ENCODE results near the gene CCDC15.

Gene CCDC15

GRCh38 chr11:125061281-125061680 lies 107.3 kb downstream of the CCDC15 start:
- Histone ChIP-seq H3K36me3 (ENCODE audit: insufficient read depth, low read length) (no peaks in the 10 kb centered on the region), H3K4me3 (ENCODE audit: low read depth, low read length, poor library complexity, severe bottlenecking) (no peak overlapping the region), H3K4me2 (ENCODE audit: low read length) (no peak overlapping the region), H3F3A (ENCODE audit: insufficient read depth, low read length) (no peaks in the 10 kb centered on the region), H3K4me1 (ENCODE audit: insufficient read depth, low read length, severe bottlenecking) (no peaks in the 10 kb centered on the region), H3K79me2 (ENCODE audit: insufficient read depth, low read length) (no peaks in the 10 kb centered on the region), H4K20me1 (ENCODE audit: insufficient read depth, low read length) (no peaks in the 10 kb centered on the region), H3K27me3 (ENCODE audit: insufficient read depth, low read length) (0 out of 2 replicates have a peak, but pooled peaks cover 4% of the 10 kb centered on the region), H2AFZ (ENCODE audit: low read length) (no peak overlapping the region), H3K27ac (ENCODE audit: low read depth, low read length, poor library complexity, severe bottlenecking) (no peak overlapping the region), H3K9me3 (ENCODE audit: low read length) (no peaks in the 10 kb centered on the region), H3K9me2 (ENCODE audit: low read depth, low read length) (no peaks in the 10 kb centered on the region), H3K9ac (ENCODE audit: low read length) (no peak overlapping the region)
- TF ChIP-seq CTCF (IDR thresholded peaks at IDR 0.05; ENCODE audit: low read length): no peak
- no peak for TF ChIP-seq EZH2 (IDR thresholded peaks at IDR 0.05; ENCODE audit: borderline replicate concordance, low read length)

GRCh38 chr11:125062218-125062930 lies 108.4 kb downstream of the CCDC15 start:
- no peak overlapping the region for H2AFZ ChIP-seq (ENCODE audit: low read length)
- H3K9me3 ChIP-seq (ENCODE audit: low read length): no peaks in the 10 kb centered on the region
- H3K4me2 ChIP-seq (ENCODE audit: low read length): peak overlapping the region; percentile 33; the same call in 1 of the 2 replicates
- no peak overlapping the region for H3K27ac ChIP-seq (ENCODE audit: low read depth, low read length, poor library complexity, severe bottlenecking)
- no peaks in the 10 kb centered on the region for H3K36me3 ChIP-seq (ENCODE audit: insufficient read depth, low read length)
- H3K4me3 ChIP-seq (ENCODE audit: low read depth, low read length, poor library complexity, severe bottlenecking): peak overlapping the region; percentile 12
- no peaks in the 10 kb centered on the region for H3K9me2 ChIP-seq (ENCODE audit: low read depth, low read length)
- TF ChIP-seq EZH2 (IDR thresholded peaks at IDR 0.05; ENCODE audit: borderline replicate concordance, low read length) (no peak), CTCF (IDR thresholded peaks at IDR 0.05; ENCODE audit: low read length) (no peak)
- H3F3A ChIP-seq (ENCODE audit: insufficient read depth, low read length): no peaks in the 10 kb centered on the region
- H3K27me3 ChIP-seq (ENCODE audit: insufficient read depth, low read length): 0 out of 2 replicates have a peak, but pooled peaks cover 4% of the 10 kb centered on the region
- H3K4me1 ChIP-seq (ENCODE audit: insufficient read depth, low read length, severe bottlenecking): no peaks in the 10 kb centered on the region
- no peaks in the 10 kb centered on the region for H4K20me1 ChIP-seq (ENCODE audit: insufficient read depth, low read length)
- no peak overlapping the region for H3K9ac ChIP-seq (ENCODE audit: low read length)
- no peaks in the 10 kb centered on the region for H3K79me2 ChIP-seq (ENCODE audit: insufficient read depth, low read length)

- Histone ChIP-seq H3K9ac (ENCODE audit: low read length) (no peak within 1 kb of the TSS), H3K36me3 (ENCODE audit: insufficient read depth, low read length) (no peaks in the 10 kb centered on the region), H3K4me2 (ENCODE audit: low read length) (peak within 1 kb of the TSS; percentile 33), H3K4me3 (ENCODE audit: low read depth, low read length, poor library complexity, severe bottlenecking) (peak within 1 kb of the TSS; percentile 12), H3K4me1 (ENCODE audit: insufficient read depth, low read length, severe bottlenecking) (no peaks in the 10 kb centered on the region), H3K9me3 (ENCODE audit: low read length) (no peaks in the 10 kb centered on the region), H2AFZ (ENCODE audit: low read length) (no peak within 1 kb of the TSS), H4K20me1 (ENCODE audit: insufficient read depth, low read length) (no peaks in the 10 kb centered on the region), H3K27ac (ENCODE audit: low read depth, low read length, poor library complexity, severe bottlenecking) (no peak within 1 kb of the TSS), H3K79me2 (ENCODE audit: insufficient read depth, low read length) (no peaks in the 10 kb centered on the region), H3K27me3 (ENCODE audit: insufficient read depth, low read length) (0 out of 2 replicates have a peak, but pooled peaks cover 4% of the 10 kb centered on the region), H3K9me2 (ENCODE audit: low read depth, low read length) (no peaks in the 10 kb centered on the region), H3F3A (ENCODE audit: insufficient read depth, low read length) (no peaks in the 10 kb centered on the region)
- TF ChIP-seq CTCF (IDR thresholded peaks at IDR 0.05; ENCODE audit: low read length) (no peak), EZH2 (IDR thresholded peaks at IDR 0.05; ENCODE audit: borderline replicate concordance, low read length) (no peak)
Observed at GRCh38 chr11:125062931-125063428, 109.0 kb downstream of the CCDC15 start, which contains the start of gene SLC37A2. TSS of gene SLC37A2 (plus strand) at chr11:125063305. CDS start at chr11:125063368, 63 bp downstream.
